Stomach (tissue), 4 donors: ENCODE results near the gene OR5A2.

Experiments
- EP300 ChIP-seq: sonication (generic); formaldehyde crosslinking; IDR thresholded peaks from one replicate; pipeline ENCODE4 v1.6.1; 2017; ENCODE audit warnings: antibody characterized with exemption
- POLR2A ChIP-seq, 4 donors: fragments of 450-650 bp; IDR thresholded peaks; one replicate each; pipeline ENCODE4 v1.6.1; 2016; ENCODE audit warnings: antibody characterized with exemption in 4 of 4, control low read depth in 2 of 4, mild to moderate bottlenecking in 1 of 4, moderate library complexity in 1 of 4
- POLR2AphosphoS5 ChIP-seq, 3 donors: sonication (generic); formaldehyde crosslinking; IDR thresholded peaks; one replicate each; pipeline ENCODE4 v1.6.1; 2016; ENCODE audit warnings: antibody characterized with exemption in 3 of 3
- TF ChIP-seq, protein P1 (sequence below), 7 experiments: fragments of 450-650 bp in 4 of 7; fragments of 200-600 bp in 3 of 7; sonication (generic) in 3 of 7; IDR thresholded peaks; one replicate each; pipeline ENCODE4 v1.5.1; 2016 to 2019; ENCODE audit warnings: antibody characterized with exemption in 7 of 7, control low read depth in 2 of 7, mild to moderate bottlenecking in 1 of 7

DNA sequence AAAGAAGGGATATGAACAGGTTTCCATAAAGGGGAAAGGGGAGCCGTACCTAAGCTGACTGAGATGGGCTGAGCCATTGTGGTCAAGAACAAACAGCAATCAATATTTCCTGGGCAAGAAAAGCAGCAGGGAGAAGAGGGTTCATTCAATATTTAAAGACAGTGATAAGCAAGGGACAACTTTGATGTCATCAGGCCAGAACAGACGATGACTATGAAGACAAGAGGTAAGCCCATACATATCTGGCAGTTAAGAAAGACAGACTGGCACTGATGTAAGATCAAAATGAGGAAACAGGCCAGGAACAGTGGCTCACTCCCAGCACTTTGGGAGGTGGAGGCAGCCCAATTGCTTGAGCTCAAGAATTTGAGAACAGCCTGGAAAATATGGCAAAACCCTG is 2.4 kb downstream of the OR5A2 start:
- no peak for TF ChIP-seq POLR2A (IDR thresholded peaks at IDR 0.05)
- TF ChIP-seq, protein P1, sequence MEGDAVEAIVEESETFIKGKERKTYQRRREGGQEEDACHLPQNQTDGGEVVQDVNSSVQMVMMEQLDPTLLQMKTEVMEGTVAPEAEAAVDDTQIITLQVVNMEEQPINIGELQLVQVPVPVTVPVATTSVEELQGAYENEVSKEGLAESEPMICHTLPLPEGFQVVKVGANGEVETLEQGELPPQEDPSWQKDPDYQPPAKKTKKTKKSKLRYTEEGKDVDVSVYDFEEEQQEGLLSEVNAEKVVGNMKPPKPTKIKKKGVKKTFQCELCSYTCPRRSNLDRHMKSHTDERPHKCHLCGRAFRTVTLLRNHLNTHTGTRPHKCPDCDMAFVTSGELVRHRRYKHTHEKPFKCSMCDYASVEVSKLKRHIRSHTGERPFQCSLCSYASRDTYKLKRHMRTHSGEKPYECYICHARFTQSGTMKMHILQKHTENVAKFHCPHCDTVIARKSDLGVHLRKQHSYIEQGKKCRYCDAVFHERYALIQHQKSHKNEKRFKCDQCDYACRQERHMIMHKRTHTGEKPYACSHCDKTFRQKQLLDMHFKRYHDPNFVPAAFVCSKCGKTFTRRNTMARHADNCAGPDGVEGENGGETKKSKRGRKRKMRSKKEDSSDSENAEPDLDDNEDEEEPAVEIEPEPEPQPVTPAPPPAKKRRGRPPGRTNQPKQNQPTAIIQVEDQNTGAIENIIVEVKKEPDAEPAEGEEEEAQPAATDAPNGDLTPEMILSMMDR (IDR thresholded peaks at IDR 0.05): no peak
- no peak for TF ChIP-seq EP300
- TF ChIP-seq POLR2AphosphoS5 (IDR thresholded peaks at IDR 0.05): no peak
